Heart left ventricle (tissue), 13 donors: Measurements from ENCODE around the gene BCAN.

Experiments used
- CTCF ChIP-seq, 12 donors: fragments of 200-600 bp; sonication (generic) in 4 of 12; IDR thresholded peaks; one replicate each; pipeline versions ENCODE4 v1.5.0 to v1.8.0; 2018 to 2022; ENCODE audit warnings: antibody characterized with exemption in 12 of 12, mild to moderate bottlenecking in 5 of 12
- POLR2A ChIP-seq, 2 donors: fragments of 450-650 bp; IDR thresholded peaks; one replicate each; pipeline ENCODE4 v1.6.1; 2017; ENCODE audit warnings: antibody characterized with exemption in 2 of 2, mild to moderate bottlenecking in 2 of 2, moderate library complexity in 2 of 2
- donor health status: ischemic (EF 13 %, LVEDD 7.1; RV severe dilation, severe dysfunction).
- donor health status: DM: no; HTN: yes; CAD: no.
- donor health status: DM: no; HTN: no; CAD: no.
- donor health status: ischemic (EF 25% LVEDD 6.9; RV normal size, moderate dysfunction).
- donor health status: ischemic (EF 25% LVEDD 5.7; RV mildly dilated, moderate dysfunction).
- donor health status: ischemic (EF 35%, LVEDD 5.7; RV mildly dilated, moderate dysfunction).
- donor health status: nonischemic (EF 11% LVEDD 7.7; RV severe dilation, severe dysfunction).
- donor health status: DM: yes; HTN: yes; CAD: no.
- donor health status: PGD.
- donor health status: ischemic (EF 29% LVEDD 5.4; RV normal size, mild dysfunction).
- donor health status: nonischemic (EF 23%, LVEDD 6.1; RV moderate dilation, normal function).

- TF ChIP-seq CTCF (IDR thresholded peaks at IDR 0.05): no peak
- TF ChIP-seq POLR2A (IDR thresholded peaks at IDR 0.05): no peak
Observed at GRCh38 chr1:156655151-156655903, 13.4 kb downstream of the BCAN start.
